ENCODE data around the gene CAMSAP1.

Gene CAMSAP1

DNA sequence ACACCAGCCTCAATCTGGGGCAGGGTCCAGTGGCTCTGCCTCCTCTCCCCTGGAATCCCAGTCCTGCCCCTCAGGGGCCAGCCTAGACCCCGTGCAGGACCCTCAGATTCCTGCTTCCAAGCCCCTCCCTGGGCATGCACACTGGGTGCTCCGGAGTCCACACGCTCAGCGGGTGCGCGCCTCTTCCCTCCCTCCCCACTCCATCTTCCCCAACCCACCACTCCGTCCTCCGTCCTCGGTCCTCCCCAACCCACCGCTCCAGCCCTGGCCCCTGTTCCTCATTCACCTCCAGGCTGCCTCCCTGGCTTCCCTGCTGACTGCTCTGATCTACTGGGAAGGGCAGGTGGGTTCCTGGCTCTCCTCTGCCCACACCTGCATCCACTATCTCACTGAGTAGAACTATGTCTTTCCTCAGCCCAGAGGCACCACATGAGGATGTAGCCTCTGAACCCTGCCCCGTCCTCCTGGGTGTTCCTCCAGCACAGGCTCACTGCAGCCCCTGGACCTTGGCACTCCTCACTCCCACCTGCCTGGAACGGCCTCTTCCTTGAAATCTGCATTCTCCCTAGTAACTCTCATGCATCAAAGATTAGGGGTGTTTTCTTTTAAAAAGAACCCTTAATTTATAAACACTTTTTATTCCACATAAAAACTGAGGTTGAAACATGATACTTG is 92.8 kb downstream of the CAMSAP1 start:
- DNase-seq (ENCODE audit: low read depth in 2 of 2): no peak

DNA sequence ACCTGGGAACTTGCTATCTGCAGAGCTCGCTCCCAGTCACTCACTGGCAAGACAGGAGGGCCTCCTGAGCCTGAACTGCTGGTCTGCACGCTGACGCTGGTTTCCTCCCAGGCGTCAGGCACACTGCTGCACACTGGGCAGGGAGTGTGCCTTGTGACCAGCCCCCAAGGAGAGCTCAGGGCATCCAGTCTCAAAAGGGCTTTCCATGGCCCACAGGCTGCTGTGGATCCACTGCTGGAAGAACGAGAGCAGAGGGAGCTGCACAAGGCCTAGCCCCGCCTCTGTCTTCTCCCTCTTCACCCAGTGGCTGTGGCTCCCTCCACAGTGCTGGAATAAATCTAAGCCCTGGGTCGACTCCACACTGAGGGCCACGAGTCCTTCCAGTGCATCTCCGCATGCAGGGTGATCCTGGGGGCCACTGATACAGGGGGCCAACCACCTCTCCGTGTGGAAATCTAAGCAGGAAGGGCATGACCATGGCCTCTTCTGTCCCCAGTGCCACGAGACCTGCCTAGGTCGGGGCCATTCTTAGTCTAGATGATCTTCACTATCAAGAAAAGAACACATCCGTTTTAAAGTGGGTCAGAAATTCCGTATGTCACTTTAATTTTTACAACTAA is 93.6 kb downstream of the CAMSAP1 start:
- DNase-seq (ENCODE audit: low read depth in 2 of 2): no peak

DNA sequence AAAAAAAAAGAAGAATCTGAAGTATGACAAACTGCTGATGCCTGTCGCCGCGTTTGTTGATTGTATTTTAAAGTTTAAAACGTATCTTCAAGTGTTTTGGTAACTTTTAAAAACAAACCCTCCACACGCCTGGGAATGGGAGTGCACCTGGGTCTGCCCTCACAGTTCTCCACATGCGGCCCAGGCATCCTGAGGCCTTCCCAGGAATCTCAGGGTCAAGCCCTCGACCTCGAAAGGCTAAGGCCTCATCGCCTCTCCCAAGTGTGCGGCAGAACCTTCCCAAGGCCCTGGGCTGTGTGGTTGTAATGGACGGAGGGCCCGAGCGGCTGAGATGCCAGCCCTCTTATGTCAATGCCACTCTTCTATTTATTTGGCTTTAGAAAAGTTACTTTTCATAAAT is 94.4 kb downstream of the CAMSAP1 start:
- no peak for DNase-seq (ENCODE audit: low read depth in 2 of 2)

- no peak for DNase-seq (ENCODE audit: low read depth in 2 of 2)
Observed at GRCh38 chr9:135811801-135812200, 95.5 kb downstream of the CAMSAP1 start.

DNA sequence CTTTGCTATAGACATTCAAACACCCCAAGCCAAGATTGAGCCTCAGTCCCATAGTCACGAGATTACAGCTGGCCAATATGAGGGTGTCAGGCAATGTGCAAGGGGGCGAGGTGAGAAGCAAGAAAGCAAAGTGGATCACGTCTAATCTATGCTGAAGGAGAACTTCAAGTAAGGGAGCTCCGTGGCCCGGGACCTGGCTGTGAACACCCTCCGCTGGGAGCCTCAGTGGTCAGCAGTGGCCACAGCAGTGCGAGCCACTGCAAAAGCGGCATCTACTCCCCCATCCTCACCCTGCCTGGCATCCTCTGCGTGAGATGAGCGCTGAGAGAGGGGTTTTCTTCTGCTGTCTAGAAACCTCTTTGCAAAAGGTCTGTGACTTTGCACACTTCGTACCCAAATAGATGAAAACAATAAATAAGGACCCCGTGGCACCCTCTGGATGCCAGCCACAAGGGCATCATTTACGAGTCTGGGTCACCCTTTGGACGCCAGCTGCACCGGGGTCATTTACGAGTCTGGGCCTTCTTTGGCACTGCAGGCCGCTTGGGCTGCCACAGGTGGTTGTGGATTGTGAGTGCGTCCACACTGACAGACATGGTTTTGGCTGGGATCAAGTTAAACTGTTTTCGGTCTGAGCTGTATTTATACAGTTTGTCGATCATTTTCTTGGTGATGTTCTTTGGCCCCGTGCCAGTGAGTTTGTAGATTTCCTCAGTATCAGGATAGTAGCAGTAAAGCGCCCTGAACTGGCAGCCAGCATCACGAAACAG is 96.4 kb downstream of the CAMSAP1 start:
- DNase-seq (ENCODE audit: low read depth in 2 of 2): no peak

DNA sequence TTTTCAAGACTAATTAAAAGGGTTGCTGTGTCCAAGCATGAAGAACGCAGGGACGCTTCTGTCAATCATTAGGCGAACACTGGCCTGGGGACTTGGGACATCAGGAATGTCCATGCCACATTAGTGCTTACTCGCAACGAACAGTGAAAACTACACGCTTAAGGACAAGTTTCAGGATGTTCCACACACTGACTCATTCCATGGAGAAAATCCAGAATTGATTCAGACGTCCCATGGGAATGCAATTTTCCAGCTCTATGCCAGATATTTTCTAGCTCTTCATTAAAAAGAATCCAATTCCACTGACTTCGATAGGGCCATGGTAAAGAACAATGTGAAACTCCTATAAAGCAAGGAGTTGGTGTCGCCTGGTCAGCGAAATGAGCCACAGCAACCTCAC is 98.2 kb downstream of the CAMSAP1 start:
- no peak for DNase-seq (ENCODE audit: low read depth in 2 of 2)

- no peak for DNase-seq (ENCODE audit: low read depth in 2 of 2)
Observed at GRCh38 chr9:135805422-135806022, 101.8 kb downstream of the CAMSAP1 start.

GRCh38 chr9:135804581-135805421 is 102.5 kb downstream of the CAMSAP1 start:
- DNase-seq (ENCODE audit: low read depth in 2 of 2): no peak

DNA sequence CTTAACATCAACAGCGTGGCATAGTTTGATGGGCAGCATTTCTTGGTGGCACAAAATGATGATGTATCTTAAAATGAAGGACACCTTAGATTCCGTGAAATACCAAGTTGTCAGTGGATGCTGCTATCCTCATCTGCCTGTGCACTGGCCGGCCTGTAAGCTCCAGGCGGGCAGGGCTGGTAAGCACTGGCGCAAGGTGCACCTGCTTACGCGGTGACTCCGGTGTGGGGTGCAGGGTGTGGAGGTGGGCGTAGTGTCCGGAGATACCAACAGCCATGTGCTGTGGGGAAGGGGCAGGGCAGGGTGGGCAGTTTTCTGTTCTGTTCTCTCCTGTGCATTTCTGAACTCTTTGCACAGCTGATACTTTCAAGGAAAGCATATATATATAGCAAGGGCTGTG is 103.9 kb downstream of the CAMSAP1 start:
- DNase-seq (ENCODE audit: low read depth in 2 of 2): no peak

- no peak for DNase-seq (ENCODE audit: low read depth in 2 of 2)
Observed at GRCh38 chr9:135802876-135803419, 104.4 kb downstream of the CAMSAP1 start.

GRCh38 chr9:135801070-135801469 is 106.3 kb downstream of the CAMSAP1 start:
- DNase-seq (ENCODE audit: low read depth in 2 of 2): no peak

DNA sequence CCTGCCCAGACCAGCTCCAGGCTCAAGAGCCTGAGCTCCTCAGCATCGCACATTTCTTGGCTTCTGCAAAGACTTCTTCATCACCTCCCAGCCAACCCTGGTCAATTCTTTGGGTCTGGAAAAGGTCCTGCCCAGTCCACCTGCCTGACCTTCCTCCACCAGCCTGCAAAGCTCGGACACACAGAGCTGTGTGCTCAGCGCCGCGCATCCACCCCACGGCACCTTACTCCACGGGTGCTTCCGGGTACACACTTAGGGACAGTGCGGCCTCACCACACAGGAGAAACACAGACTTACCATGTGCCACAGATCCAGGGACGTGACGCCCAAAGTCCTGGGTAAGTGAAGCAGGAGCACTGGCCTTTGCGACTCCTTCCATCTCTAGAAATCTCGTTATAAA is 108.1 kb downstream of the CAMSAP1 start:
- DNase-seq (ENCODE audit: low read depth in 2 of 2): no peak

- DNase-seq (ENCODE audit: low read depth in 2 of 2): no peak
Observed at GRCh38 chr9:135798263-135798585, 109.1 kb downstream of the CAMSAP1 start.

- no peak for DNase-seq (ENCODE audit: low read depth in 2 of 2)
Observed at GRCh38 chr9:135797507-135798262, 109.7 kb downstream of the CAMSAP1 start.

- no peak for DNase-seq (ENCODE audit: low read depth in 2 of 2)
Observed at GRCh38 chr9:135796784-135797485, 110.4 kb downstream of the CAMSAP1 start.

DNA sequence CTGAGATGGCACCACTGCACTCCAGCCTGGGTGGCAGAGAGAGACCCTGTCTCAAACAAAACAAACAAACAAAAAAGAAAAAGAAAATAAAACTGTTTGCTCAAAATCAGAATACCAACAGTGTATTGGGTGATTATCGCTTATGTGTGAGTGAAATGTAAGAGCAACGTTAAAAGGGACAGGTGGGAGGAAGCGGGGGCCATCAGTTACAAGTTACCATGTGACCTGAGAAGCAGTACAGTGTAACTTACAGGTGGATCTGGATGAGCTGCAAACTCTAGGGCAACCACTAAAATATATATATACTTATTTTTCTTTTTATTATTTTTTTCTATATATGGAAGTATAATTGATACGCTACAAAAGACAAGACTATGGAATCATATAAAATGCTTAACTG is 112.0 kb downstream of the CAMSAP1 start:
- DNase-seq (ENCODE audit: low read depth in 2 of 2): no peak

DNA sequence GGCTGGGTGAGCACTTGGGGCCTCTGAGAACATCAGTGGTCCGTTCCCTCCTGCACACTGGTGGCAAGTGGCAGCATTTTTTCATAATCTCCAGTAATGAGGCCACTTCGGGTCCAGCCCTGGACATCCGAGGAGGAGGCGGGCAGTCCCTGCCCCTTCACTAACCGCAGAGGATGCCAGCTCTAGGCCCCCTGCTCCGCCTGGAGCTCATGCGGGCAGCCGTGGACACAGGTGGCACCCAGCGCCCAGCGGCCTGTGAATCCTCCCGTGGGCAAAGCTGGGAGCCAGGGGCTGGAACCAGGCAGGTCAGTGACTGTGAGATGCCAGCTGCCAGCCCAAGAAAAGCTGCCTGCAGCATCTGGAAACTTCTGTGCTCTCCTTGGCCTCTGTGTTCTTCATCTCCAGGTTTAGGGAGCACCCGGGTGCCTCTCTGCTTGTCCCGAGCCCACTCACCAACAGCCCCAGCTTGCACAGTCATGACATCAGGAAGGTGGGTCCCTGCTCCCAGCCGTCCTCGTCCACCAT is 112.9 kb downstream of the CAMSAP1 start:
- DNase-seq (ENCODE audit: low read depth in 2 of 2): no peak

DNA sequence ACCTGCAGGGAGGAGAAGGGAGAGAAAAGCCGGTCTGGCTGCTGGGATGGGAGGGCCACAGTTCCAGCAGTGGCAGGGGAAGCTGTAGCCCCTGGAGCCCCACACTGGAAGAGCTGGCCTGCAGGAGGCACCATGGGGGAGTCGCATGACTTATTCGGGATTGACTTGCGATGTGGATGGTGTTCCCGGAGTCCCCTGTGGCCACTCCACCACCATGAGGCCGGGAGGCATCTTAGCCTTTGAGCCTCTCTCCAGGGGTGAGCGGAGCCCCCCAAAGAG is 113.3 kb downstream of the CAMSAP1 start:
- DNase-seq (ENCODE audit: low read depth in 2 of 2): no peak

DNA sequence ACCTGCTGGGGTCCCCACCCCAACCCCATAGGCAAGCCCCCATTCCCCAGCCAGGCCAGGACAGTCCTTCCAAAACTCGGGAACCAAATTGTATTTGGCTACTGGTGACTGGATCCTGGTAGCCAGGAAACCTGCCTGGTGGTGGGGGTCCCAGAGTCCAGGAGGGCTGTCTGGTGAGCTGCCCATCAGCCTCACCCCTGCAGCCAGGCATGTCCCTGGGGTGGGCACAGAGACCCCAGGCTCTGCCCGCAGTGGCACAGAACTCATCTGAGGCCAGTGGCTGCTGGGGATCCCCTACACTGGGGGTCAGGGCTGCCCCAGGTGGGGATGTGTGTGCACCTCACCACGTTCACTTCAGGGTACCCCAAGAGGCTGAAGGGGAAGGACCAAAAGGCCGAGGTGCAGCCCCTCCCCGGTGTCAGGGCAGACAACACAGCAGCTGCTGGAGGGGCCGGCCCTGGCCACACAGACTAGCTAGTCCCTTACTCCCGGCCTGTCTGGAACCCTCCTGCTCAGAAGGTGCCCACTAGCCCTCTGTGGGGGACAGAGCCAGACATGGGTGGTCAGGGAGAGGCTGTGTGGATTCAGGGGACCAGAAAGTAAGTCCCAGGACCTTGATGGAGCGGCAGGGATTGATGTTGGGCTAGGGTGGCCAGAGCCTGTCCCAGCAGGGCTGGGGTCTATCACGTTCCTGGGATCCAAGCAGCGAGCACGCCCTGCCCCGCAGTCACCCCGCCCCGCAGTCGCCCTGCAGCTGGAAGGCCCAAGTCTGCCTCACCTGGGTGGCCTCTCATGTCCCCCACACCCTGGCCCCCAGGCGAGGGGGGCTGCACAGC is 113.9 kb downstream of the CAMSAP1 start:
- no peak for DNase-seq (ENCODE audit: low read depth in 2 of 2)

All from stimulated activated CD8-positive, alpha-beta memory T cell treated with anti-CD3 and anti-CD28 coated beads, Interleukin-15, amount 100 ng/mL, for 4 hours (primary cell).